ENCODE data around the gene H2BK1. TPM values are rescaled to one million over a fixed set of nuclear protein-coding genes. Genes with fewer than 3 reads are reported as not detected.

H2BK1 gene
- total RNA-seq, 1 experiment from 2014 or later = 0.87 TPM

DNA sequence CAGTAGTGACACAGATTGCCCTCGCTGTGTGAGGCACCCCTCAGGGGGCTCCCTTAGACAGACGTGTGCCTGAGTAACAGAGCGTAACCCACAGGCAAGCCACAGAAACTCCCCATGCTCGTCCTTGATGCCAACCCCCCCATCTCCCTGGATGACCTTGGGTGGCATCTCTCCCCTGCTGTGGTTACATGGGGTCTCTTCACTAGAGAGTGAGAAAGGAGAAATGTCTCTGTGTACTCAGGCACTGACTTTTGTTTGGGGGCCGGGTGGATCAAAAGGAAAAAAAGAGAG lies 22.1 kb downstream of the H2BK1 start:
- no peaks in the 10 kb centered on the region for H3K36me3 Mint-ChIP-seq
- H3K9me3 Mint-ChIP-seq = no peaks in the 10 kb centered on the region
- TF ChIP-seq ZNF423 (CRISPR knock-in tag; IDR thresholded peaks at IDR 0.05) (no peak), MYBL2 (CRISPR knock-in tag; IDR thresholded peaks at IDR 0.05) (no peak), JUN (CRISPR knock-in tag; IDR thresholded peaks at IDR 0.05) (no peak), JAZF1 (CRISPR knock-in tag; IDR thresholded peaks at IDR 0.05) (no peak), CDX4 (CRISPR knock-in tag; IDR thresholded peaks at IDR 0.05; ENCODE audit: borderline replicate concordance) (no peak), TEAD4 (CRISPR knock-in tag; IDR thresholded peaks at IDR 0.05) (no peak), MXD4 (CRISPR knock-in tag; IDR thresholded peaks at IDR 0.05; ENCODE audit: borderline replicate concordance) (no peak), KAT7 (CRISPR knock-in tag; IDR thresholded peaks at IDR 0.05; ENCODE audit: borderline replicate concordance) (no peak), ETV6 (CRISPR knock-in tag; IDR thresholded peaks at IDR 0.05) (no peak)
- TF ChIP-seq, protein P1, sequence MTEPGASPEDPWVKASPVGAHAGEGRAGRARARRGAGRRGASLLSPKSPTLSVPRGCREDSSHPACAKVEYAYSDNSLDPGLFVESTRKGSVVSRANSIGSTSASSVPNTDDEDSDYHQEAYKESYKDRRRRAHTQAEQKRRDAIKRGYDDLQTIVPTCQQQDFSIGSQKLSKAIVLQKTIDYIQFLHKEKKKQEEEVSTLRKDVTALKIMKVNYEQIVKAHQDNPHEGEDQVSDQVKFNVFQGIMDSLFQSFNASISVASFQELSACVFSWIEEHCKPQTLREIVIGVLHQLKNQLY (CRISPR knock-in tag; IDR thresholded peaks at IDR 0.05) = no peak
- TF ChIP-seq, protein P2, sequence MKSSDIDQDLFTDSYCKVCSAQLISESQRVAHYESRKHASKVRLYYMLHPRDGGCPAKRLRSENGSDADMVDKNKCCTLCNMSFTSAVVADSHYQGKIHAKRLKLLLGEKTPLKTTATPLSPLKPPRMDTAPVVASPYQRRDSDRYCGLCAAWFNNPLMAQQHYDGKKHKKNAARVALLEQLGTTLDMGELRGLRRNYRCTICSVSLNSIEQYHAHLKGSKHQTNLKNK (CRISPR knock-in tag; IDR thresholded peaks at IDR 0.05) = no peak
- TF ChIP-seq, protein P3, sequence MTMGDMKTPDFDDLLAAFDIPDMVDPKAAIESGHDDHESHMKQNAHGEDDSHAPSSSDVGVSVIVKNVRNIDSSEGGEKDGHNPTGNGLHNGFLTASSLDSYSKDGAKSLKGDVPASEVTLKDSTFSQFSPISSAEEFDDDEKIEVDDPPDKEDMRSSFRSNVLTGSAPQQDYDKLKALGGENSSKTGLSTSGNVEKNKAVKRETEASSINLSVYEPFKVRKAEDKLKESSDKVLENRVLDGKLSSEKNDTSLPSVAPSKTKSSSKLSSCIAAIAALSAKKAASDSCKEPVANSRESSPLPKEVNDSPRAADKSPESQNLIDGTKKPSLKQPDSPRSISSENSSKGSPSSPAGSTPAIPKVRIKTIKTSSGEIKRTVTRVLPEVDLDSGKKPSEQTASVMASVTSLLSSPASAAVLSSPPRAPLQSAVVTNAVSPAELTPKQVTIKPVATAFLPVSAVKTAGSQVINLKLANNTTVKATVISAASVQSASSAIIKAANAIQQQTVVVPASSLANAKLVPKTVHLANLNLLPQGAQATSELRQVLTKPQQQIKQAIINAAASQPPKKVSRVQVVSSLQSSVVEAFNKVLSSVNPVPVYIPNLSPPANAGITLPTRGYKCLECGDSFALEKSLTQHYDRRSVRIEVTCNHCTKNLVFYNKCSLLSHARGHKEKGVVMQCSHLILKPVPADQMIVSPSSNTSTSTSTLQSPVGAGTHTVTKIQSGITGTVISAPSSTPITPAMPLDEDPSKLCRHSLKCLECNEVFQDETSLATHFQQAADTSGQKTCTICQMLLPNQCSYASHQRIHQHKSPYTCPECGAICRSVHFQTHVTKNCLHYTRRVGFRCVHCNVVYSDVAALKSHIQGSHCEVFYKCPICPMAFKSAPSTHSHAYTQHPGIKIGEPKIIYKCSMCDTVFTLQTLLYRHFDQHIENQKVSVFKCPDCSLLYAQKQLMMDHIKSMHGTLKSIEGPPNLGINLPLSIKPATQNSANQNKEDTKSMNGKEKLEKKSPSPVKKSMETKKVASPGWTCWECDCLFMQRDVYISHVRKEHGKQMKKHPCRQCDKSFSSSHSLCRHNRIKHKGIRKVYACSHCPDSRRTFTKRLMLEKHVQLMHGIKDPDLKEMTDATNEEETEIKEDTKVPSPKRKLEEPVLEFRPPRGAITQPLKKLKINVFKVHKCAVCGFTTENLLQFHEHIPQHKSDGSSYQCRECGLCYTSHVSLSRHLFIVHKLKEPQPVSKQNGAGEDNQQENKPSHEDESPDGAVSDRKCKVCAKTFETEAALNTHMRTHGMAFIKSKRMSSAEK (CRISPR knock-in tag; IDR thresholded peaks at IDR 0.05; ENCODE audit: borderline replicate concordance) = no peak
- TF ChIP-seq, protein P4, sequence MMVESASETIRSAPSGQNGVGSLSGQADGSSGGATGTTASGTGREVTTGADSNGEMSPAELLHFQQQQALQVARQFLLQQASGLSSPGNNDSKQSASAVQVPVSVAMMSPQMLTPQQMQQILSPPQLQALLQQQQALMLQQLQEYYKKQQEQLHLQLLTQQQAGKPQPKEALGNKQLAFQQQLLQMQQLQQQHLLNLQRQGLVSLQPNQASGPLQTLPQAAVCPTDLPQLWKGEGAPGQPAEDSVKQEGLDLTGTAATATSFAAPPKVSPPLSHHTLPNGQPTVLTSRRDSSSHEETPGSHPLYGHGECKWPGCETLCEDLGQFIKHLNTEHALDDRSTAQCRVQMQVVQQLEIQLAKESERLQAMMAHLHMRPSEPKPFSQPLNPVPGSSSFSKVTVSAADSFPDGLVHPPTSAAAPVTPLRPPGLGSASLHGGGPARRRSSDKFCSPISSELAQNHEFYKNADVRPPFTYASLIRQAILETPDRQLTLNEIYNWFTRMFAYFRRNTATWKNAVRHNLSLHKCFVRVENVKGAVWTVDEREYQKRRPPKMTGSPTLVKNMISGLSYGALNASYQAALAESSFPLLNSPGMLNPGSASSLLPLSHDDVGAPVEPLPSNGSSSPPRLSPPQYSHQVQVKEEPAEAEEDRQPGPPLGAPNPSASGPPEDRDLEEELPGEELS (CRISPR knock-in tag; IDR thresholded peaks at IDR 0.05) = no peak
- ATAC-seq = no peak
- H3K27me3 Mint-ChIP-seq (ENCODE audit: low read depth) = no peaks in the 10 kb centered on the region; the same call in 1 of the 2 replicates
- H3K4me1 Mint-ChIP-seq = no peaks in the 10 kb centered on the region
- ChIA-PET POLR2A (no interaction called here), CTCF (interaction anchor here (1.8 to 1.9 kb wide), 2 partner anchors 56 to 169 kb away, joined by 4 to 7 read pairs; no protein-coding TSS in a partner anchor)
- H3K27ac Mint-ChIP-seq = no peak overlapping the region
- no peak overlapping the region for H3K4me3 Mint-ChIP-seq
- no peak for DNase-seq (ENCODE audit: low spot score)

DNA sequence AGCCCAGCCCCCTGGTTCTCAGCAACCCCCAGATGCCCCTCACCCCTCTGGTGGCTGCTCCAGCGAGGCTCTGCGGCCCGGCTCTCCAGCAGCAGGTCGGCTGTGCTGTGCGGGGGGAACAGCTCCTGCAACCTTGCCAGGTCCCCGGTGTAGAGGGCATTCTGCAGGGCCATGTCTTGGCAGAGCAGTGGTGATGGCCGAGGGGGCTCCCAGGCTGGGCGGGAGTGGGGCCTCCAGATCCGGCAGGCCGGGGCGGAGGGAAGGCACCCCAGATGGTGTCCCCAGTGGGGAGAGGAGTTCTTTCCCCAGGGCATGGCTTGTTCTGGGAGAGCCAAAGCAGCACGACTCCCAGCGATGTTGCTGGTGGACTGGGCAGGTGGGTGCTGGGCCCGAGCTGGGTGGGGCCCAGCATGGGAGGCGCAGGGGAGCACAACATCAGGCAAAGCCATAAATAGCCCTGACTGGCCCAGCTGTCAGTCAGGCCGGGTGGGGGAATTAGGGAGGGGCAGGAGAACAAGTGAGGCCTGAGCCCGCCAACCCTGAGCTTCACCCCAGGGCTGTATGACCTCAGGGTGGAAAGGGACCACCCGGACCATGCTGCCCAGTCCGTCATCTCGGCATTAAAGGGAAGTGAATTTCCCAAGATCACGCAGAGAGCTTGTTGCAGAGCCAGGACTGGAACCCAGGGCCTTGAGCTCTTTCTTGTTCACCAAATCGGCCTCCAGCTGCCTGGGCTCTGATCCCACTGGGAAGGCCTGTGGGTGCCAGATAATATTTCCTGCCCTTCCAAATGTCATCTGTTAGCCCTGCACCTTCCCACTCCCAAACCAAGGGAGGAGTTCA lies 22.7 kb downstream of the H2BK1 start:
- Mint-ChIP-seq H3K27ac (no peak overlapping the region), H3K4me1 (no peaks in the 10 kb centered on the region), H3K4me3 (no peak overlapping the region), H3K9me3 (no peaks in the 10 kb centered on the region), H3K27me3 (ENCODE audit: low read depth) (no peaks in the 10 kb centered on the region; the same call in 1 of the 2 replicates), H3K36me3 (no peaks in the 10 kb centered on the region)
- CTCF ChIA-PET = interaction anchor here (1.8 to 1.9 kb wide), 2 partner anchors 57 to 169 kb away, joined by 4 to 7 read pairs; no protein-coding TSS in a partner anchor
- ATAC-seq = no peak
- DNase-seq (ENCODE audit: low spot score) = no peak
- POLR2A ChIA-PET = no interaction called here
- no peak for TF ChIP-seq CBFB (CRISPR knock-in tag; IDR thresholded peaks at IDR 0.05; ENCODE audit: low read depth)
- TF ChIP-seq ELF4 (CRISPR knock-in tag; IDR thresholded peaks at IDR 0.05; ENCODE audit: low read depth) = no peak
- TF ChIP-seq ZNF425 (CRISPR knock-in tag; conservative IDR thresholded peaks at IDR 0.05) = no peak
- TF ChIP-seq, protein P5, sequence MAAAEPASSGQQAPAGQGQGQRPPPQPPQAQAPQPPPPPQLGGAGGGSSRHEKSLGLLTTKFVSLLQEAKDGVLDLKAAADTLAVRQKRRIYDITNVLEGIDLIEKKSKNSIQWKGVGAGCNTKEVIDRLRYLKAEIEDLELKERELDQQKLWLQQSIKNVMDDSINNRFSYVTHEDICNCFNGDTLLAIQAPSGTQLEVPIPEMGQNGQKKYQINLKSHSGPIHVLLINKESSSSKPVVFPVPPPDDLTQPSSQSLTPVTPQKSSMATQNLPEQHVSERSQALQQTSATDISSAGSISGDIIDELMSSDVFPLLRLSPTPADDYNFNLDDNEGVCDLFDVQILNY (CRISPR knock-in tag; IDR thresholded peaks at IDR 0.05) = no peak
- TF ChIP-seq, protein P6, sequence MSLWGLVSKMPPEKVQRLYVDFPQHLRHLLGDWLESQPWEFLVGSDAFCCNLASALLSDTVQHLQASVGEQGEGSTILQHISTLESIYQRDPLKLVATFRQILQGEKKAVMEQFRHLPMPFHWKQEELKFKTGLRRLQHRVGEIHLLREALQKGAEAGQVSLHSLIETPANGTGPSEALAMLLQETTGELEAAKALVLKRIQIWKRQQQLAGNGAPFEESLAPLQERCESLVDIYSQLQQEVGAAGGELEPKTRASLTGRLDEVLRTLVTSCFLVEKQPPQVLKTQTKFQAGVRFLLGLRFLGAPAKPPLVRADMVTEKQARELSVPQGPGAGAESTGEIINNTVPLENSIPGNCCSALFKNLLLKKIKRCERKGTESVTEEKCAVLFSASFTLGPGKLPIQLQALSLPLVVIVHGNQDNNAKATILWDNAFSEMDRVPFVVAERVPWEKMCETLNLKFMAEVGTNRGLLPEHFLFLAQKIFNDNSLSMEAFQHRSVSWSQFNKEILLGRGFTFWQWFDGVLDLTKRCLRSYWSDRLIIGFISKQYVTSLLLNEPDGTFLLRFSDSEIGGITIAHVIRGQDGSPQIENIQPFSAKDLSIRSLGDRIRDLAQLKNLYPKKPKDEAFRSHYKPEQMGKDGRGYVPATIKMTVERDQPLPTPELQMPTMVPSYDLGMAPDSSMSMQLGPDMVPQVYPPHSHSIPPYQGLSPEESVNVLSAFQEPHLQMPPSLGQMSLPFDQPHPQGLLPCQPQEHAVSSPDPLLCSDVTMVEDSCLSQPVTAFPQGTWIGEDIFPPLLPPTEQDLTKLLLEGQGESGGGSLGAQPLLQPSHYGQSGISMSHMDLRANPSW (CRISPR knock-in tag; conservative IDR thresholded peaks at IDR 0.05; ENCODE audit: low read depth) = no peak

Measured in WTC11 (cell line).